Mesendoderm (in vitro differentiated cells): Measurements from ENCODE around the gene PTPRA.
"Not testable (repeated sequence)": the region's sequence is repeated elsewhere in the genome, so short reads cannot be mapped to it uniquely, and the experiment has no call there.

ENCODE experiments used
- DNase-seq: peaks from one replicate; pipeline ENCODE4 v3.0.0; 2013
- H2AK5ac ChIP-seq: 2 replicates; pipeline ENCODE4 v1.6.1; 2013; ENCODE audit warnings: low read length, inconsistent platforms
- H2BK120ac ChIP-seq: 2 replicates; pipeline ENCODE4 v1.6.1; 2013; ENCODE audit warnings: low read depth, mild to moderate bottlenecking, low read length, moderate library complexity, mixed read lengths
- H2BK15ac ChIP-seq: replicated peaks from 2 replicates; pipeline ENCODE4 v1.6.1; 2013; ENCODE audit warnings: low read depth, mild to moderate bottlenecking, moderate library complexity
- H2BK5ac ChIP-seq: 2 replicates; pipeline ENCODE4 v1.6.1; 2013; ENCODE audit warnings: low read length, inconsistent platforms
- H3K18ac ChIP-seq: 2 replicates; pipeline ENCODE4 v1.6.1; 2013; ENCODE audit warnings: mild to moderate bottlenecking, low read length, mixed read lengths
- H3K23ac ChIP-seq: one replicate; pipeline ENCODE4 v1.6.1; 2013; ENCODE audit warnings: low read length
- H3K27ac ChIP-seq: 2 replicates; pipeline ENCODE4 v1.5.1; 2013; ENCODE audit warnings: low read depth, mild to moderate bottlenecking, inconsistent platforms, low read length, moderate library complexity
- H3K27me3 ChIP-seq: 2 replicates; pipeline ENCODE4 v1.6.1; 2013; ENCODE audit warnings: low read length, control low read depth, mild to moderate bottlenecking, inconsistent platforms; ENCODE audit not compliant: insufficient read depth, poor library complexity
- H3K36me3 ChIP-seq: 2 replicates; pipeline ENCODE4 v1.6.1; 2013; ENCODE audit warnings: low read length, inconsistent platforms; ENCODE audit not compliant: control insufficient read depth, insufficient read depth
- H3K4ac ChIP-seq: one replicate; pipeline ENCODE4 v1.6.1; 2013; ENCODE audit warnings: low read depth, mild to moderate bottlenecking, low read length, moderate library complexity
- H3K4me1 ChIP-seq: 2 replicates; pipeline ENCODE4 v1.6.1; 2013; ENCODE audit warnings: low read depth, low read length, inconsistent platforms; ENCODE audit not compliant: control insufficient read depth
- H3K4me2 ChIP-seq: 2 replicates; pipeline ENCODE4 v1.6.1; 2013; ENCODE audit warnings: low read length
- H3K4me3 ChIP-seq: 2 replicates; pipeline ENCODE4 v1.5.1; 2013; ENCODE audit warnings: mild to moderate bottlenecking, low read length
- H3K56ac ChIP-seq: one replicate; pipeline ENCODE4 v1.6.1; 2013; ENCODE audit warnings: low read length
- H3K79me1 ChIP-seq: 2 replicates; pipeline ENCODE4 v1.6.1; 2013; ENCODE audit warnings: low read length, inconsistent platforms
- H3K79me2 ChIP-seq: 2 replicates; pipeline ENCODE4 v1.6.1; 2013; ENCODE audit warnings: mild to moderate bottlenecking, low read length; ENCODE audit not compliant: control insufficient read depth, insufficient read depth
- H3K9ac ChIP-seq: 2 replicates; pipeline ENCODE4 v1.6.1; 2013; ENCODE audit warnings: low read length, inconsistent platforms
- H4K5ac ChIP-seq: one replicate; pipeline ENCODE4 v1.6.1; 2013; ENCODE audit warnings: low read length
- H4K8ac ChIP-seq: one replicate; pipeline ENCODE4 v1.6.1; 2013; ENCODE audit warnings: low read depth, mild to moderate bottlenecking, control low read depth, low read length, moderate library complexity
- WGBS: extraction: QIAGEN DNeasy Blood & Tissue Kit; methylation state at CpG from one replicate; pipeline ENCODE4 v1.1.7; 2013; ENCODE audit warnings: low lambda C conversion rate, missing lambda C conversion rate; ENCODE audit not compliant: insufficient coverage; ENCODE audit errors: extremely low coverage; 5-methylcytosine and 5-hydroxymethylcytosine counted together

The PTPRA gene

GRCh38 chr20:3073251-3073643 is 200.0 kb downstream of the PTPRA start:
- not testable (repeated sequence) for H3K79me1 ChIP-seq, H3K27me3 ChIP-seq, H2BK5ac ChIP-seq, H3K4ac ChIP-seq, H3K79me2 ChIP-seq, H3K36me3 ChIP-seq, H3K27ac ChIP-seq, H3K4me2 ChIP-seq, H2BK120ac ChIP-seq, H3K23ac ChIP-seq, H3K4me1 ChIP-seq, DNase-seq, H3K4me3 ChIP-seq, H3K9ac ChIP-seq, H2BK15ac ChIP-seq, H4K5ac ChIP-seq, H3K18ac ChIP-seq, H2AK5ac ChIP-seq, H3K56ac ChIP-seq, H4K8ac ChIP-seq
- no CpG with 5 or more reads among the region's 8 CpGs for WGBS

GRCh38 chr20:3074812-3075211 is 201.5 kb downstream of the PTPRA start:
- H3K4me1 ChIP-seq, result no peaks in the 10 kb centered on the region
- H2BK120ac ChIP-seq, result no peak overlapping the region
- no peak overlapping the region for H3K27ac ChIP-seq
- no peak overlapping the region for H4K8ac ChIP-seq
- peaks cover 2% of the 10 kb centered on the region for H3K27me3 ChIP-seq
- no peak overlapping the region for H3K56ac ChIP-seq
- H2BK15ac ChIP-seq, result no peak overlapping the region
- no peak overlapping the region for H3K4ac ChIP-seq
- H3K4me3 ChIP-seq, result no peak overlapping the region
- no CpG with 5 or more reads among the region's 6 CpGs for WGBS
- H3K18ac ChIP-seq, result no peak overlapping the region
- no peak overlapping the region for H2BK5ac ChIP-seq
- H2AK5ac ChIP-seq, result no peak overlapping the region
- H3K79me1 ChIP-seq, result no peaks in the 10 kb centered on the region
- no peak overlapping the region for H3K4me2 ChIP-seq
- no peaks in the 10 kb centered on the region for H3K79me2 ChIP-seq
- H4K5ac ChIP-seq, result no peak overlapping the region
- H3K36me3 ChIP-seq, result no peaks in the 10 kb centered on the region
- no peak overlapping the region for H3K9ac ChIP-seq
- no peak overlapping the region for H3K23ac ChIP-seq
- no peak for DNase-seq

GRCh38 chr20:3075315-3075714 is 202.0 kb downstream of the PTPRA start:
- H4K5ac ChIP-seq, H3K27me3 ChIP-seq, H3K4me2 ChIP-seq, H3K27ac ChIP-seq, H2BK15ac ChIP-seq, H3K36me3 ChIP-seq, H3K9ac ChIP-seq, H4K8ac ChIP-seq, H3K23ac ChIP-seq, H3K79me1 ChIP-seq, H2BK120ac ChIP-seq, H3K4ac ChIP-seq, H3K56ac ChIP-seq, H3K4me1 ChIP-seq, H3K4me3 ChIP-seq, H3K18ac ChIP-seq, H3K79me2 ChIP-seq, H2BK5ac ChIP-seq, DNase-seq, H2AK5ac ChIP-seq: not testable (repeated sequence)
- WGBS, result no CpG with 5 or more reads among the region's 6 CpGs

- Histone ChIP-seq H3K79me2 (no peaks in the 10 kb centered on the region), H3K79me1 (no peaks in the 10 kb centered on the region), H3K4me2 (no peak overlapping the region), H2BK120ac (no peak overlapping the region), H4K5ac (no peak overlapping the region), H3K4me3 (no peak overlapping the region), H3K4me1 (no peaks in the 10 kb centered on the region), H3K56ac (no peak overlapping the region), H3K9ac (no peak overlapping the region), H2AK5ac (no peak overlapping the region), H2BK5ac (no peak overlapping the region), H3K18ac (no peak overlapping the region), H4K8ac (no peak overlapping the region), H3K23ac (no peak overlapping the region), H3K4ac (no peak overlapping the region), H2BK15ac (no peak overlapping the region), H3K36me3 (no peaks in the 10 kb centered on the region), H3K27me3 (peaks cover 11% of the 10 kb centered on the region), H3K27ac (no peak overlapping the region)
- WGBS, result no CpG with 5 or more reads among the region's 4 CpGs
- no peak for DNase-seq
Observed at GRCh38 chr20:3077618-3078134, 204.4 kb downstream of the PTPRA start.

GRCh38 chr20:3080939-3081388 is 207.7 kb downstream of the PTPRA start:
- no peak overlapping the region for H2BK5ac ChIP-seq
- H3K4ac ChIP-seq, result no peak overlapping the region
- no CpG with 5 or more reads among the region's 6 CpGs for WGBS
- no peaks in the 10 kb centered on the region for H3K79me2 ChIP-seq
- H2BK15ac ChIP-seq, result no peak overlapping the region
- peaks cover 18% of the 10 kb centered on the region for H3K27me3 ChIP-seq
- H4K8ac ChIP-seq, result no peak overlapping the region
- H3K27ac ChIP-seq, result no peak overlapping the region
- no peak overlapping the region for H2BK120ac ChIP-seq
- H3K36me3 ChIP-seq, result no peaks in the 10 kb centered on the region
- H3K4me2 ChIP-seq, result no peak overlapping the region
- no peak overlapping the region for H3K23ac ChIP-seq
- H3K4me3 ChIP-seq, result no peak overlapping the region
- no peak overlapping the region for H4K5ac ChIP-seq
- no peak overlapping the region for H3K56ac ChIP-seq
- no peak overlapping the region for H3K9ac ChIP-seq
- H3K4me1 ChIP-seq, result no peaks in the 10 kb centered on the region
- DNase-seq, result no peak
- no peak overlapping the region for H2AK5ac ChIP-seq
- H3K18ac ChIP-seq, result no peak overlapping the region
- no peaks in the 10 kb centered on the region for H3K79me1 ChIP-seq

- Histone ChIP-seq H3K79me1 (no peaks in the 10 kb centered on the region), H3K36me3 (no peaks in the 10 kb centered on the region), H4K8ac (no peak overlapping the region), H3K9ac (no peak overlapping the region), H3K23ac (no peak overlapping the region), H3K4me1 (no peaks in the 10 kb centered on the region), H4K5ac (no peak overlapping the region), H3K27me3 (peaks cover 18% of the 10 kb centered on the region), H2BK120ac (no peak overlapping the region), H3K27ac (no peak overlapping the region), H3K4ac (no peak overlapping the region), H2BK15ac (no peak overlapping the region), H3K79me2 (no peaks in the 10 kb centered on the region), H2AK5ac (no peak overlapping the region), H3K4me2 (no peak overlapping the region), H3K56ac (no peak overlapping the region), H2BK5ac (no peak overlapping the region), H3K18ac (no peak overlapping the region), H3K4me3 (no peak overlapping the region)
- no peak for DNase-seq
- WGBS, result no CpG with 5 or more reads among the region's 11 CpGs
Observed at GRCh38 chr20:3081641-3082040, 208.4 kb downstream of the PTPRA start.
